Activated CD8-positive, alpha-beta T cell treated with anti-CD3 and anti-CD28 coated beads, Interleukin-2, amount 10 ng/mL, durations not matched to agents 7 days and 5 days (primary cell): ENCODE measurements around the gene CDKL4. TPM values are rescaled to one million over a fixed set of nuclear protein-coding genes. Genes with fewer than 3 reads are reported as not detected.
"Not testable (repeated sequence)": the region's sequence is repeated elsewhere in the genome, so short reads cannot be mapped to it uniquely, and the experiment has no call there.

Source experiments
- ATAC-seq: fragments of 150-1000 bp; cut with Tn5 transposase; one replicate; pipeline ENCODE4 v1.10.0; 2021; ENCODE audit warnings: moderate library complexity
- CTCF ChIA-PET: fragments of 350-600 bp; sonication (Branson Sonifier 250); formaldehyde crosslinking; loops from one replicate; lab custom pipeline; 2021; ENCODE audit warnings: antibody characterized with exemption; lab: Charles Lee
- POLR2A ChIA-PET: fragments of 350-600 bp; sonication (Branson Sonifier 250); formaldehyde crosslinking; loops from one replicate; lab custom pipeline; 2021; ENCODE audit warnings: antibody characterized with exemption; lab: Charles Lee
- DNase-seq: peaks from one replicate; pipeline ENCODE4 v3.0.0-alpha.2; 2020
- H3K27ac Mint-ChIP-seq: one replicate; pipeline ENCODE4 v1.8.0; 2021; ENCODE audit warnings: mild to moderate bottlenecking, mixed read lengths
- H3K27me3 Mint-ChIP-seq: one replicate; pipeline ENCODE4 v1.8.0; 2021; ENCODE audit warnings: low read depth, mixed read lengths
- H3K36me3 Mint-ChIP-seq: one replicate; pipeline ENCODE4 v1.8.0; 2021; ENCODE audit warnings: low read depth, mixed read lengths
- H3K4me1 Mint-ChIP-seq: one replicate; pipeline ENCODE4 v1.8.0; 2021; ENCODE audit warnings: low read depth, mixed read lengths
- H3K4me3 Mint-ChIP-seq: one replicate; pipeline ENCODE4 v1.8.0; 2021; ENCODE audit warnings: mild to moderate bottlenecking, mixed read lengths
- H3K9me3 Mint-ChIP-seq: one replicate; pipeline ENCODE4 v1.8.0; 2022; ENCODE audit warnings: mixed read lengths; ENCODE audit not compliant: insufficient read depth
- total RNA-seq, 2 experiments: library from RNA; stranded (reverse); gene quantifications; one replicate each; pipeline ENCODE4 v1.2.3, GENCODE V29; 2021

The CDKL4 gene
- total RNA-seq, 2 experiments from 2014 or later = 1.1 TPM

GRCh38 chr2:39156107-39156506 is 87.7 kb downstream of the CDKL4 start:
- Mint-ChIP-seq H3K4me3 (no peak overlapping the region), H3K27ac (no peak overlapping the region), H3K4me1 (peaks cover 11% of the 10 kb centered on the region), H3K36me3 (no peaks in the 10 kb centered on the region), H3K27me3 (no peaks in the 10 kb centered on the region), H3K9me3 (no peaks in the 10 kb centered on the region)
- ChIA-PET CTCF (interaction anchor here (2.3 kb wide), 1 partner anchor 72 kb away, joined by 9 read pairs; no protein-coding TSS in a partner anchor), POLR2A (no interaction called here)
- DNase-seq (no peak), ATAC-seq (no peak)

GRCh38 chr2:39155573-39155972 is 88.2 kb downstream of the CDKL4 start:
- POLR2A ChIA-PET, H3K9me3 Mint-ChIP-seq, H3K4me3 Mint-ChIP-seq, H3K27me3 Mint-ChIP-seq, DNase-seq, H3K36me3 Mint-ChIP-seq, ATAC-seq, H3K27ac Mint-ChIP-seq: not testable (repeated sequence)
- CTCF ChIA-PET = interaction anchor here (2.3 kb wide), 1 partner anchor 73 kb away, joined by 9 read pairs; no protein-coding TSS in a partner anchor
- peaks cover 11% of the 10 kb centered on the region for H3K4me1 Mint-ChIP-seq

GRCh38 chr2:39154944-39155343 is 88.8 kb downstream of the CDKL4 start:
- Mint-ChIP-seq H3K4me1 (peaks cover 15% of the 10 kb centered on the region), H3K27ac (no peak overlapping the region), H3K9me3 (no peaks in the 10 kb centered on the region), H3K36me3 (peaks cover 3% of the 10 kb centered on the region), H3K27me3 (no peaks in the 10 kb centered on the region), H3K4me3 (no peak overlapping the region)
- no peak for ATAC-seq
- ChIA-PET CTCF (interaction anchor here (1.2 to 2.3 kb wide), 2 partner anchors 73 to 88 kb away, joined by 3 to 9 read pairs; no protein-coding TSS in a partner anchor), POLR2A (no interaction called here)
- no peak for DNase-seq

- no peak for DNase-seq
- Mint-ChIP-seq H3K27ac (no peak overlapping the region), H3K27me3 (no peaks in the 10 kb centered on the region), H3K4me3 (no peak overlapping the region), H3K4me1 (peaks cover 14% of the 10 kb centered on the region), H3K36me3 (peaks cover 3% of the 10 kb centered on the region), H3K9me3 (no peaks in the 10 kb centered on the region)
- ChIA-PET CTCF (no interaction called here), POLR2A (no interaction called here)
- no peak for ATAC-seq
Measured at GRCh38 chr2:39153312-39153711, 90.5 kb downstream of the CDKL4 start.

- no peak for ATAC-seq
- no peak for DNase-seq
- Mint-ChIP-seq H3K4me3 (no peak overlapping the region), H3K27ac (no peak overlapping the region), H3K4me1 (peaks cover 14% of the 10 kb centered on the region), H3K36me3 (peaks cover 3% of the 10 kb centered on the region), H3K9me3 (no peaks in the 10 kb centered on the region), H3K27me3 (no peaks in the 10 kb centered on the region)
- POLR2A ChIA-PET = no interaction called here
- CTCF ChIA-PET = interaction anchor here (0.9 kb wide), 1 partner anchor 17 kb away, joined by 3 read pairs; no protein-coding TSS in a partner anchor
Measured at GRCh38 chr2:39152504-39152903, 91.3 kb downstream of the CDKL4 start.

GRCh38 chr2:39150890-39151497 is 92.8 kb downstream of the CDKL4 start:
- ChIA-PET POLR2A (no interaction called here), CTCF (interaction anchor here (0.6 kb wide), 1 partner anchor 19 kb away, joined by 3 read pairs; no protein-coding TSS in a partner anchor)
- Mint-ChIP-seq H3K27me3 (no peaks in the 10 kb centered on the region), H3K4me1 (peaks cover 14% of the 10 kb centered on the region), H3K9me3 (no peaks in the 10 kb centered on the region), H3K4me3 (no peak overlapping the region), H3K27ac (no peak overlapping the region), H3K36me3 (peaks cover 3% of the 10 kb centered on the region)
- ATAC-seq (no peak), DNase-seq (peak; percentile 12)

GRCh38 chr2:39150102-39150562 is 93.6 kb downstream of the CDKL4 start:
- no peaks in the 10 kb centered on the region for H3K27me3 Mint-ChIP-seq
- CTCF ChIA-PET = no interaction called here
- POLR2A ChIA-PET = no interaction called here
- ATAC-seq = no peak
- DNase-seq = no peak
- H3K9me3 Mint-ChIP-seq = no peaks in the 10 kb centered on the region
- peaks cover 3% of the 10 kb centered on the region for H3K36me3 Mint-ChIP-seq
- H3K27ac Mint-ChIP-seq = peak overlapping the region; percentile 73
- H3K4me3 Mint-ChIP-seq = no peak overlapping the region
- peaks cover 14% of the 10 kb centered on the region for H3K4me1 Mint-ChIP-seq

- POLR2A ChIA-PET = interaction anchor here (1.3 kb wide), 1 partner anchor 22 kb away, joined by 3 read pairs; no protein-coding TSS in a partner anchor
- Mint-ChIP-seq H3K36me3 (peaks cover 7% of the 10 kb centered on the region), H3K27me3 (no peaks in the 10 kb centered on the region), H3K9me3 (no peaks in the 10 kb centered on the region), H3K4me1 (peaks cover 34% of the 10 kb centered on the region), H3K27ac (no peak overlapping the region), H3K4me3 (no peak overlapping the region)
- no peak for ATAC-seq
- CTCF ChIA-PET = interaction anchor here (1.6 kb wide), 1 partner anchor 13 kb away, joined by 5 read pairs; no protein-coding TSS in a partner anchor
- peak; percentile 15 for DNase-seq
Measured at GRCh38 chr2:39146630-39147029, 97.1 kb downstream of the CDKL4 start.

GRCh38 chr2:39145906-39146421 is 97.8 kb downstream of the CDKL4 start:
- Mint-ChIP-seq H3K9me3 (no peaks in the 10 kb centered on the region), H3K4me1 (peaks cover 40% of the 10 kb centered on the region), H3K4me3 (no peak overlapping the region), H3K27ac (no peak overlapping the region), H3K36me3 (peaks cover 7% of the 10 kb centered on the region), H3K27me3 (no peaks in the 10 kb centered on the region)
- peak; percentile 12 for DNase-seq
- ChIA-PET CTCF (no interaction called here), POLR2A (interaction anchor here (1.3 kb wide), 1 partner anchor 22 kb away, joined by 3 read pairs; no protein-coding TSS in a partner anchor)
- no peak for ATAC-seq

- CTCF ChIA-PET = interaction anchor here (2.5 kb wide), 1 partner anchor 19 kb away, joined by 8 read pairs; no protein-coding TSS in a partner anchor
- H3K36me3 Mint-ChIP-seq = peaks cover 6% of the 10 kb centered on the region
- no peaks in the 10 kb centered on the region for H3K9me3 Mint-ChIP-seq
- H3K4me1 Mint-ChIP-seq = peaks cover 44% of the 10 kb centered on the region
- ATAC-seq (no peak), DNase-seq (no peak)
- H3K4me3 Mint-ChIP-seq = no peak overlapping the region
- H3K27ac Mint-ChIP-seq = no peak overlapping the region
- H3K27me3 Mint-ChIP-seq = no peaks in the 10 kb centered on the region
- POLR2A ChIA-PET = interaction anchor here (0.7 kb wide), 1 partner anchor 17 kb away, joined by 3 read pairs; no protein-coding TSS in a partner anchor
Measured at GRCh38 chr2:39144416-39144815, 99.4 kb downstream of the CDKL4 start.

GRCh38 chr2:39142904-39143605 is 100.7 kb downstream of the CDKL4 start:
- H3K27ac Mint-ChIP-seq = peak overlapping the region; percentile 8
- CTCF ChIA-PET = interaction anchor here (0.9 to 2.5 kb wide), 8 partner anchors 10 to 87 kb away, joined by 3 to 11 read pairs (median 4); no protein-coding TSS in a partner anchor
- ATAC-seq (no peak), DNase-seq (peak; percentile 1)
- peaks cover 53% of the 10 kb centered on the region for H3K4me1 Mint-ChIP-seq
- peaks cover 10% of the 10 kb centered on the region for H3K36me3 Mint-ChIP-seq
- POLR2A ChIA-PET = interaction anchor here (1.8 to 2.0 kb wide), 4 partner anchors 15 to 85 kb away, joined by 5 to 13 read pairs (median 8); partner anchors contain the start of gene SOS1
- no peaks in the 10 kb centered on the region for H3K9me3 Mint-ChIP-seq
- no peaks in the 10 kb centered on the region for H3K27me3 Mint-ChIP-seq
- H3K4me3 Mint-ChIP-seq = no peak overlapping the region
